ENCODE results near the gene PARN.

GRCh38 chr16:14493791-14494190 is 136.3 kb downstream of the PARN start:
- TF ChIP-seq CTCF (IDR thresholded peaks at IDR 0.05) (no peak), POLR2A (IDR thresholded peaks at IDR 0.05) (no peak)

Measured in right lobe of liver (tissue), 4 donors.